Osteoblast (primary cell): ENCODE measurements around the gene EPB41L4B. TPM values are rescaled to one million over a fixed set of nuclear protein-coding genes. Genes with fewer than 3 reads are reported as not detected.
"Not testable (repeated sequence)": the region's sequence is repeated elsewhere in the genome, so short reads cannot be mapped to it uniquely, and the experiment has no call there.

ENCODE experiments used
- DNase-seq: peaks from one replicate; pipeline ENCODE4 v3.0.0; 2011; ENCODE audit warnings: low spot score, mixed read lengths; ENCODE audit not compliant: insufficient read length; ENCODE audit errors: missing footprints
- H2AFZ ChIP-seq: 2 replicates; pipeline ENCODE4 v1.6.0; 2011; ENCODE audit warnings: mild to moderate bottlenecking, low read length
- H3K27ac ChIP-seq: 2 replicates; pipeline ENCODE4 v1.5.1; 2011; ENCODE audit warnings: mild to moderate bottlenecking, low read depth, low read length, moderate library complexity
- H3K27me3 ChIP-seq: 2 replicates; pipeline ENCODE4 v1.6.0; 2012; ENCODE audit warnings: mild to moderate bottlenecking, control low read depth, inconsistent platforms, low read length, moderate library complexity; ENCODE audit not compliant: insufficient read depth
- H3K36me3 ChIP-seq: 2 replicates; pipeline ENCODE4 v1.5.1; 2011; ENCODE audit warnings: mild to moderate bottlenecking, low read length, control low read depth, moderate library complexity; ENCODE audit not compliant: insufficient read depth
- H3K4me1 ChIP-seq: 2 replicates; pipeline ENCODE4 v1.5.1; 2011; ENCODE audit warnings: mild to moderate bottlenecking, low read length, control low read depth, moderate library complexity; ENCODE audit not compliant: insufficient read depth
- H3K4me2 ChIP-seq: 2 replicates; pipeline ENCODE4 v1.6.0; 2011; ENCODE audit warnings: mild to moderate bottlenecking, low read length; ENCODE audit not compliant: insufficient read depth
- H3K4me3 ChIP-seq: fragments of 200-600 bp; sonication (generic); 3 replicates; pipeline ENCODE4 v1.5.1; 2012; ENCODE audit warnings: mild to moderate bottlenecking, low read length, inconsistent platforms; ENCODE audit not compliant: insufficient read depth
- H3K79me2 ChIP-seq: 2 replicates; pipeline ENCODE4 v1.6.0; 2012; ENCODE audit warnings: mild to moderate bottlenecking, low read length, control low read depth, inconsistent platforms; ENCODE audit not compliant: insufficient read depth
- H3K9me3 ChIP-seq: 2 replicates; pipeline ENCODE4 v1.5.1; 2011; ENCODE audit warnings: low read depth, low read length, control low read depth
- H4K20me1 ChIP-seq: 2 replicates; pipeline ENCODE4 v1.6.0; 2012; ENCODE audit warnings: mild to moderate bottlenecking, low read length, control low read depth; ENCODE audit not compliant: insufficient read depth
- CTCF ChIP-seq: IDR thresholded peaks from 2 replicates; pipeline ENCODE4 v1.5.1; 2011; ENCODE audit warnings: mild to moderate bottlenecking, low read depth, low read length, moderate library complexity; ENCODE audit errors: extremely low read depth
- total RNA-seq: library from RNA; depleted of rRNA; stranded (reverse); fragments of >200 nt; gene quantifications from 2 replicates; pipeline ENCODE4 v1.2.3, GENCODE V29; 2012

EPB41L4B gene
- total RNA-seq, 1 donor = 2.2 TPM

GRCh38 chr9:109286571-109286977 lies 34.3 kb downstream of the EPB41L4B start:
- no peak for TF ChIP-seq CTCF
- peak; percentile 89 for DNase-seq
- no peaks in the 10 kb centered on the region for H3K36me3 ChIP-seq

GRCh38 chr9:109283672-109284071 lies 37.2 kb downstream of the EPB41L4B start:
- H3K27me3 ChIP-seq, H4K20me1 ChIP-seq, H3K9me3 ChIP-seq, H3K27ac ChIP-seq, H3K79me2 ChIP-seq, H3K36me3 ChIP-seq, H3K4me3 ChIP-seq, DNase-seq, H2AFZ ChIP-seq, H3K4me2 ChIP-seq: not testable (repeated sequence)
- H3K4me1 ChIP-seq = peaks cover 15% of the 10 kb centered on the region

More at GRCh38 chr9:109286571-109286977, 34.3 kb downstream of the EPB41L4B start:
- Histone ChIP-seq H3K27ac (peak overlapping the region; percentile 78), H3K4me3 (peak overlapping the region; percentile 27), H4K20me1 (no peaks in the 10 kb centered on the region), H3K4me1 (peaks cover 15% of the 10 kb centered on the region), H3K9me3 (no peaks in the 10 kb centered on the region), H3K4me2 (peak overlapping the region; percentile 64), H2AFZ (peak overlapping the region; percentile 21), H3K79me2 (no peaks in the 10 kb centered on the region), H3K27me3 (no peaks in the 10 kb centered on the region)

- DNase-seq = no peak
These were observed 37.8 kb downstream of the EPB41L4B start for GRCh38 chr9:109283012-109283411.

GRCh38 chr9:109282302-109282701 lies 38.6 kb downstream of the EPB41L4B start:
- Histone ChIP-seq H3K27me3 (no peaks in the 10 kb centered on the region), H3K4me2 (no peak overlapping the region), H3K36me3 (no peaks in the 10 kb centered on the region), H3K27ac (no peak overlapping the region), H3K79me2 (no peaks in the 10 kb centered on the region), H3K4me1 (peaks cover 13% of the 10 kb centered on the region), H3K4me3 (no peak overlapping the region), H4K20me1 (no peaks in the 10 kb centered on the region), H3K9me3 (no peaks in the 10 kb centered on the region), H2AFZ (no peak overlapping the region)
- no peak for DNase-seq
- TF ChIP-seq CTCF = no peak

More at GRCh38 chr9:109283012-109283411, 37.8 kb downstream of the EPB41L4B start:
- no peaks in the 10 kb centered on the region for H4K20me1 ChIP-seq
- TF ChIP-seq CTCF = no peak
- no peaks in the 10 kb centered on the region for H3K79me2 ChIP-seq
- H2AFZ ChIP-seq = no peak overlapping the region
- no peak overlapping the region for H3K27ac ChIP-seq
- no peak overlapping the region for H3K4me2 ChIP-seq
- H3K4me3 ChIP-seq = no peak overlapping the region
- H3K4me1 ChIP-seq = peaks cover 15% of the 10 kb centered on the region
- H3K27me3 ChIP-seq = no peaks in the 10 kb centered on the region
- H3K36me3 ChIP-seq = no peaks in the 10 kb centered on the region
- H3K9me3 ChIP-seq = no peaks in the 10 kb centered on the region
